Right kidney (tissue), 9 donors: ENCODE data around the gene CACNG1.

Experiments used
- DNase-seq: peaks from one replicate; pipeline ENCODE4 v3.0.0-alpha.2; 2016
- long read RNA-seq, 8 donors: transcript quantifications; one replicate each; lab custom pipeline, GENCODE V29; 2026

CACNG1 gene
- long read RNA-seq, donor 1, result 0 reads
- long read RNA-seq, donor 2, result 0 reads
- long read RNA-seq, donor 3, partial matches to known transcripts, result 10 of 17 reads
- long read RNA-seq, donor 3, other reads (novel, unspliced or antisense), result 7 of 17 reads
- long read RNA-seq, donor 4, partial matches to known transcripts, result 34 of 34 reads
- long read RNA-seq, donor 4, other reads (novel, unspliced or antisense), result 0 of 34 reads
- long read RNA-seq, donor 5, result 0 reads
- long read RNA-seq, donor 6, partial matches to known transcripts, result 10 of 10 reads
- long read RNA-seq, donor 6, other reads (novel, unspliced or antisense), result 0 of 10 reads
- long read RNA-seq, donor 7, result 0 reads
- long read RNA-seq, donor 8, partial matches to known transcripts, result 6 of 6 reads
- long read RNA-seq, donor 8, other reads (novel, unspliced or antisense), result 0 of 6 reads

DNA sequence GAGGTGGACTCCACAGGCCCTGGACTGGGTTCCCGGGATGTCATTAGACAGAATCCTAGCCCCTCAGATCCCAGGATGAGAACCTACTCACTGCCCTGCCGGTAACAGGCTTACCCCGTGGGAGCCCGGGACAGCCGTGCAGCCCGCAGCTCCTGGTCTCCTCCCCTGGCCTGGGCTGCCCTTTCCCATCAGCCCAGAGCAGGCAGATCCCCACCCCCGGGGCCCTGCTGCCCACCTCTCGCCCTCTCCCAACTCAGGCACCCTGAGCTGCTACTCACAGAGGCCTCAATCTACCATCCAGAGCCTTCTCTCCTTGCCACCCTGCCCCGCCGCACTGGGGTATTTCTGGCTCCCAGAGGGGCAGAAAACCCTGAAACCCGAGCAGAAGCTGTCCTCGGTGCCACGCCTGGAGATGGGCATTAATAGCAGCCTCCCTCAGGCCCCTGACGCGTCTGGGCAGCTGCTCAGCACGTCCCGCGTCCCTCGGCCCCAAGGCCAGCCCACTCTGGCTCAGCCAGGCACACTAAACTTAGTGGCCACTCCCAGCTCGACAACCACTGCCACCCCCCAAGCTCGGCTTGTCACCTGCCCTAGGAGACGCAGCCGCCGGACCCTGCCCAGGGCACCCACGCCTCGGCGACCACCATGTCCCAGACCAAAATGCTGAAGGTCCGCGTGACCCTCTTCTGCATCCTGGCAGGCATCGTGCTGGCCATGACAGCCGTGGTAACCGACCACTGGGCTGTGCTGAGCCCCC lies at the start of gene CACNG1:
Gene CACNG1 (plus strand): TSS at position 539 of the 757 bp plus-strand sequence. CDS start 107 bp downstream, at position 646.
- no peak for DNase-seq

DNA sequence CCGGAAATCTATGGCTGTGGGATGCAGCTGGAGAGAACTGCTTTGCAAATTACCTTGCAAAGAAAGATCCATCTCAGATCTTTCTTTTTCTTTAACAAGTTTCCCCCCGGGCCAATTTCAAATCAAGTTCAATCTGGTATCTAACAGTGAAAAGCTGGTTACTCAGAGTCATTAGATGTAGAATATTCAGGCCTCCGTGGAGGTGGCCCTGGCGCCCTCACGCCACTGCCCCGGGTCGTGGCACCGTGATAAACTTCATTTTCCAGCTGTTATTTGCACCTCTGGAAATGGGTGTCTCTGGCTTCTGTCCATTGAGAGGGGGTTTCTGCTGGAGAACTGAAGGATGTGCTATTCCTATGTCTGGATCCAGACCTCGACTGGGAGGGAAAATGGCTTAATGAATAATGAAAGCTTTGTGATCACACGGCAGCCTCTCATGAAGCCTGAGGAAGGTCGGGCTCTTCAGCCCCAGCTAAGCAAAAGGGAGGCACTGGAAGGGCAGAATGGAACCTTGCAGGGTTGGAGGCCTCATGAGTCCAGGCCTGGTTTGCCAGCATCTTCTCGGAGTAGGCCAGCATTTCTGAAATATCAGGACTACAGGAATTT lies 49.3 kb upstream of the CACNG1 start:
- no peak for DNase-seq

DNA sequence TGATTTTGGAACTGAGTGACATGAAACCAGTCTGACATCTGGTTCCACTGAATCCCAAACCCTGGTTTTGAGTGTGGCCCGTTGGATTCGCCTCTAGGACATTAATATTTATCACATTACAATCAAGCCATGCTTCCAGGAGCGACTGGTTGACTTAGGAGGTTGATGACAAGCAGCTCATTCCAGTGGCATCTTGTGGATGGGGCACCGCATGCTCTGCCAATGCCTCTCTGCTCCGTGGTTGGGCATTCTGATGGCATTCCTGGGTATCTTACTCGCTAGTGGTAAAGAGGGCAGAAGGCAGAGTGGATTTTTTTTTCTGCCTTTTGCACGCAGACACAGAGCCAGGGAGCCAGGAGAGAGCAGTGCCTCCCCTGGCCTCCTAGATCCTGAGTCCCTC lies 48.4 kb upstream of the CACNG1 start:
- DNase-seq, result no peak

- no peak for DNase-seq
These were observed 47.4 kb upstream of the CACNG1 start for GRCh38 chr17:66996926-66997325.

- no peak for DNase-seq
These were observed 41.1 kb upstream of the CACNG1 start for GRCh38 chr17:67003231-67003630.

DNA sequence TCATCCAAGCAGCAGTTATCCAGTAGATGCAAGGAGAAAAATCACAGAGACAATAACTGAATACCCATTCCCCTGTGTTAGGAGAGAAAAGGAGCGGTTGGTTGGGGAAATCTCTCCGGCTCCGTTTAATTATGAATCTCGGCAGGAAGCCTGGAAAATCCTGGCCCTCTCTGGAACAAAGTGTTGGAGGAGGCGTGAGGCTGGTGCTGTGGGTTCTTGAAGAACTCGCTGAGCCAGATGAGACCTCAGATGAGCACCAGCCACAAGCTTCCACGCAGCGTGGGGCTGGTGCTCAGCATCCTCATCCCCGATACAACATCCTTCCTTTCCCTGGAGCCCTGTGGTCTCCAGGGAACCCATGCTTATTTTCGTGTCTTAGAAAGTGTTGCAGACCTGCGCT lies 40.2 kb upstream of the CACNG1 start:
- DNase-seq, result no peak

- DNase-seq, result no peak
These were observed 37.1 kb upstream of the CACNG1 start for GRCh38 chr17:67007266-67007665.

- DNase-seq, result no peak
These were observed 36.3 kb upstream of the CACNG1 start for GRCh38 chr17:67008101-67008500.

- DNase-seq, result no peak
These were observed 32.7 kb upstream of the CACNG1 start for GRCh38 chr17:67011527-67012175.

DNA sequence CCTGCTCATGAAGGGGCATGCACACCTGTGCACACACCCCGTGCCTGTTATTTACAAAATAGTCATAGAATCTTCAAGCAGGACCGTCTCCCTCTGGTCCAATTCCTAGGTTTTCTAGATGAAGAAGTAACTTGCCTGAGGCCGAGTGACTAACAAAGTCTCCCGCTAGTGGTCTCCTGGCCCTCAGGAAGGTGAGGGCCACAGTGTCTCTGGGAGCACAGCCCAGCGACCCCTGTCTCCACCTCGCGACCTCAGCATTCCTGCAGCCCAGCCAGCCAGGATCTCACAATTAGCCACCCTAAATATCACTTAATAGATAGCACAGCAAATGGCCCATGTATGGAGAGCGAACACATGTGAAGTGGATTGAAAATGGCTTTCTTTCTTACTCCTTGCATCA lies 30.5 kb upstream of the CACNG1 start:
- DNase-seq, result no peak

DNA sequence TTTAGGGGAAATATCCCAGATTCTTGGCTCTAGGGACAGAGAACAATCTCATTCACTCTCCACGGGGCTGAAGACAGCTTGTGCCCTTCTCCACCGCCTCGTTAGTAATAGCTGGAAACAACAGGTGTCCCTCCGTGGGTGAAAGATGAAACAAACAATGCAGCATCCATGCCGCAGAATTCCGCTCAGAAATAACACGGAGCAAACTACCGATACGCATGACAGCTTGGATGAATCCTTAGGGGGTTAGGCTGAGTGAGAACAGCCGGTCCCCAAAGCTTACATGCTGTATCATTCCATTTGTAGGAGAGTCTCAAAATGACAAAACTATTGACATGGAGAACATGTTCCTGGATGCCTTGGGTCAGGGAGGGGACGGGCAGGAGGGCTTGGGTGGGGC lies 29.4 kb upstream of the CACNG1 start:
- no peak for DNase-seq

GRCh38 chr17:67016039-67016762 lies 28.2 kb upstream of the CACNG1 start:
- no peak for DNase-seq

DNA sequence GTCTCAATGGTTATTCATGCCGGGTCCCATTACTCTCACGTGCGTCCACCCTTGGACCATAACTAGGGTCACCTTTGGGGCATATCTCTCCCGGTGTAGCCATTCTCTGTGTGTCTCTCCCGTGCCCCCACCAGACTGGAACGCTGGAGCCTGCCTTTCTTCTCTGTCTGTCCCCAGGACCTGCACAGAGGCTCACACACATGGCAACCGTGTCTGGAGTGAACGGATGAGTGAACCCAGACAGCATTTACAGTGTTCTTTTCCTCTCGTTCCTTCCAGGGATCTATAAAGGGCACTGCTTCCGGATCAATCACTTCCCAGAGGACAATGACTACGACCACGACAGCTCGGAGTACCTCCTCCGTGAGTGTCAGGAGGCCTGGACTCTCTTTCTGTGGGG lies 26.4 kb upstream of the CACNG1 start:
- DNase-seq, result no peak

DNA sequence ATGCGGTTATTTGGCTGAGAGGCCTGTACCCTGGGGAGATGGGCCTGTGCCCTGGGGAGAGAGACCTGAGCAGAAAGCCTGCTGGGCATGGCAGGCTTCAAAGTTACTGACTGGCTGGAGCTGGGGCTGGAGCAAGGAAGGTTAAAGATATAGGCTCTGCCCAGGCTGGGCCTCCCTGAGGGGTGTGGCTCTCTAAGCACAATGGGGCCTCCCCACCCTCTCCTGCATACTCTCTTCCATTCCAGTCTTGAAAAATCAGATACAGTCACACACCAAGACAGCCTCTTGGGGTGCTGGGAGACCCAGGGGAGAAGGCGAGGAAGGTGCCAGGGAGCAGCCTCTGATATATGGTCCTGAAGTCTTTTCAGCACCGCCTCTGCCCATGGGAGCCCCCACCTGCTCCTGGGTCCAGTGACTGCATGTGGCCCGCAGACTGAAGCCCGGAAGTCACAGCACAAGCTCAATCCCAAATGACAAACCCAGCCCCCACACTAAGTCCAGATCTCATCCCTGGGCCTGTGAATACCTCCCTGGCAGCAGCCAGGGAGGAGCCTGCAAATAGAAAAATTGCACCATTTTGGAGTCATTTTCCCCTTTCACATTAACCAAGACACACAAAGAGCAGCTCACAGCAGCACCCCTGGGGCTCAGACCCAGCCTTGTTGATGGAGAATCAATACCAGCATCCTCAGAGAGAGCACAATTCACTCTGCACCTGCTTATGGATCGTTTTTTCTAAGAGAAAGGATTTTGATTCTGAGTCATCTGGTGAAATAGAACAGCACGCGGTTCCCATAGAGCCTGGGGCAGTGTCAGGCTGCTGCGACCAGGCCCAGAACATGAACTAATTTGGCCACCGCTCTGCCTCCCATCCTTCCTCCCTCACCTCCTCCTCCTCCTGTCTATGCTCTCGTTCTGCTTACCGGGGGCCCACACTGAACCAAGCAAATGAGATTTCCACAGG lies 25.6 kb upstream of the CACNG1 start:
- DNase-seq, result no peak

DNA sequence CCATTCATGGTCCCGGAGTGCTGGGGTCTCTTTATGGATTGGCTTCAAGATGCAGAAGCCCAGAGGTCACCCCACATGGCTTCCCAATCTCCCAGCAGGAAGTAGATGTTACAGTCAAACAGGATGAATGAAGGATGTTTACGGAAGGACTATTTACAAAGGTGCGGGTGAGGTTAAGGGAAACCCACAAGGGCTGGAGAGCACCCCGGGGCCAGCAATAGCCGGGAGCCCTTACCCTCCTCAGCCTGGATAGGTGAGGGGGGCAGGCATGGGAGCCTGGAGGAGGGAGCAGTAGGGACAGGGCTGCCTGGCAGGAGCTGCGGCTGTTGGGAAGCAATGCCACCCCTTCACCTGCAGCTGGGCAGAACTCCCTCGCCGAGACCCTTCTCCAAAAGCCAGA lies 24.5 kb upstream of the CACNG1 start:
- DNase-seq, result no peak

DNA sequence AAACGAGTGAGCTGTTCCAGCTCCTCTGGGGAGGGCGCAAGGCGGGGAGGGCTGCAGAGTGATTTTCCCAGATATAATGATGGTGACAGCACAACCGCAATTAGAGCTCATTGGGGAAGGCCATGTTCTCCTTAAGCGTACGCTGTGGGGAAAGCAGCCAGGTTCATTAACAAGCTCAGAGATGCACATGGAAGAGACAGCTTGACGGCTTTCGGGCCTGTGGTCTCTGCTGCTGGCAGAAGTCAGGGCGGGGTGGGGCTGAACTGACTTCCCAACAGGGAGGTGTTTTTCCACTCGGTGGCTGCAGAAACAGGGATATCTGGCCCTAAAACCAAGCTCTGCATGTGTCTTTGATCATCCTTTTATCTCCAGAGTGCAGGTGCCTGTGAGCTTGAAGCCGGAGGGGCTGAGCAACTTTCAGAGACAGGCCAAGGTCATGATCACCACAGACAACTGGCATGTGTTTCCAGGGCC lies 24.0 kb upstream of the CACNG1 start:
- no peak for DNase-seq

DNA sequence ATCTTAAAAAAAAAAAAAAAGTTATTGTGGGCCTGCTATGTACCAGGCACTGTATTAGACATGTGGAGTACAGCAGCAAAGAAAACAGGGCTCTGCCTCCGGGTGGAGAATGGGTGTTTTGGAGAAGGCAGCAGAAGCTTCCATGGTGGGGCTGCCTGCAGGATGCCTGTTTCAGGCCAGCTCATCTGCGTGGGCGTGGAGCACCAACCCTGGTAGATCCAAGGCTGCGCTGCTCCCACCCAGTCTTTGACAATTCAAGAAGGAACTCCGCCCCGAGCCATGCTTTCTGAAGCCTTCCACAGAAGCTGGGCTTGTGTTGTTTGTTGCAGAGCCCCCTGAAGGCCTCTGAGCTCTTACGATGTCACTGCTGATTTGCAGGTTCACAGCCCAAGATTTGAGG lies 23.2 kb upstream of the CACNG1 start:
- DNase-seq, result no peak

GRCh38 chr17:67021743-67022450 lies 22.5 kb upstream of the CACNG1 start:
- no peak for DNase-seq

DNA sequence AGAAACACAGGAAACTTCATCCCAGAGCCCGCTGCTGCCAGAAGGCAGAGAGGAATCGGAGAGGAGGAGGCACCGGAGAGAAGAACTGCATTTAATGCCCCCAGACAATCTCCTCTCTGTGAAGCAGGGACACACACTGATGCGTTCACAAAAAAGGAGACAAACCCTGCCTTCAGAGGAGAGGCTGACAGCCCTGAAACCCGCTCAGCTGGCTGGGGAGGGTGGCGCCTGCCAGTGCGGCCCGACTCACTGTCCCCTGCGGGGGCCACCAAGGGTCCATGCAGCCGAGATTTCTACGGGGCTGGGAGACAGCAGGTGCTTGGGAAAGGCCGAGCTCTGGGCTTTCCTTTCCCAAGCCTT lies 21.9 kb upstream of the CACNG1 start:
- DNase-seq, result no peak

GRCh38 chr17:67024736-67025135 lies 19.6 kb upstream of the CACNG1 start:
- no peak for DNase-seq
